GM19035 (cell line): Measurements from ENCODE around the gene NDUFAF3.

Source experiments
- ATAC-seq: cut with Tn5 transposase; IDR thresholded peaks from one replicate; pipeline ENCODE4 v1.9.1; 2021; ENCODE audit not compliant: unreplicated experiment

Gene NDUFAF3

DNA sequence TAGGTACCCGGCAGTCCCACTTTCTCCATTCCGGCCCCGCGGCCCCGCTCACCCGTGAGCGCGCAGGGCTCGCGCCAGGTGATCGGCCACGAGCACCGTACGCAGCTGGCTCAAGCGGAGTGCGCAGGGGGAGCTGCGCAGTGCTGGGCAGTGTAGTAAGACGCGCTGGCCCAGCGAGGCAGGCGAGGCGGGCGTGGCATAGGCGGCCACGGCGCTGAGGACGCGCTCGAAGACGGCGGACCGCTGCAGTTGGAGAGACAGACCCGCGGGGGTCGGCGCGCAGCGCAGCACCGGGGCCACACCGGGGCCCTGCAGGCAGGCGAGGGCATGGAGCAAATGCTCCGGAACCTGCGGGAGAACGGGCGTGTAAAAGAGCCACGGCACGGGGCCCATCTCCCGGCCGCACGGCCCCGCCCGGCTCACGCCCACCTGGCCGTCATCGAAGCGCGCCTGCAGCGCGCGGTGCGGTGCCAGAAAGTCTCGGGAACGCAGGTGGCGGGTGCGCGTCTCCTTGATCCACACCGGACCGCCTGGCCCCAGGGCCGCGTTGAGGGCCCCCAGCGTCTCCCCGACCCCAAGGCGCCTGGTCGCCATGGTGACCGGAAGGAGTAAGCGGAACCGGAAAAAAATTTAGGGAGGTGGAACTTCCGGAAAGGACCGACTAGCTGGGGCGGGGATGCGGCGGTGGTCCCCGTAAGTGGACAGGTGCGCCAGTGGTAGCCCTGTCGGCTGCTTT, 3.8 kb upstream of the NDUFAF3 start, which contains the start of gene DALRD3:
Gene DALRD3 (minus strand): TSS at position 610 of the 736 bp plus-strand sequence. CDS start 16 bp downstream, at position 594.
- no peak for ATAC-seq

DNA sequence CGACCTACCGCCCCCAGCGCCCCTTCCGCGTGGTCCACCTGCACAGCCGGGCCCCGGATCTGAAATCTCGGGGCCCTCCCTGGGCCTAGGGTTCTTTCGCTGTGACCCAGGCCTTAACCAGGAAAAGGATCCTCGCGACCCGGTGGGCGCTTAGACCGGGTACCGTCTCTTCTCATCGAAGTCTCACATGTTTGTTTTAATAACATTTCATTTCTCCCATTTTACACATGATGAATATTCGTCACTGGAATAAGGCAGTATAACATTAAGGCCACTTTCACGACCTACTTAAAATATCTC, 3.3 kb upstream of the NDUFAF3 start:
- no peak for ATAC-seq

DNA sequence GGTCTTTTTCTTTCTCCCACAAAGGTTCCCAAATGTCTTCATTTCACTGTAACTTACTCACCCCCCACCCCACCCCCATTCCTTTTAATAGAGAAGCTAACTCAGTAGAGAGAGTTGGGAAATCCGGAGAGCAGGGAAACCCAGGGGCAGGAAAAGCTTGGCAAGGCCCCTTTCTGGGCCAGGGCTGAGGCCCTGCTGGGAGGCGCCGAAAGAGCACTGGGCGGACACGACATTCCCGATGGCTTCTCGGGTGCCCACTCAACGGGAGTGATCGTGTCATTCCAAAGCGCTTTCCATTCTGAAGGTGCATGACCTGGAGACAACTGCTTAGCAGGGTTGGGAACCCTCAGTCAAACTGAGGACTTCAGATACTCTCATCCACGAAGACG, 2.0 kb upstream of the NDUFAF3 start:
- ATAC-seq, result no peak

DNA sequence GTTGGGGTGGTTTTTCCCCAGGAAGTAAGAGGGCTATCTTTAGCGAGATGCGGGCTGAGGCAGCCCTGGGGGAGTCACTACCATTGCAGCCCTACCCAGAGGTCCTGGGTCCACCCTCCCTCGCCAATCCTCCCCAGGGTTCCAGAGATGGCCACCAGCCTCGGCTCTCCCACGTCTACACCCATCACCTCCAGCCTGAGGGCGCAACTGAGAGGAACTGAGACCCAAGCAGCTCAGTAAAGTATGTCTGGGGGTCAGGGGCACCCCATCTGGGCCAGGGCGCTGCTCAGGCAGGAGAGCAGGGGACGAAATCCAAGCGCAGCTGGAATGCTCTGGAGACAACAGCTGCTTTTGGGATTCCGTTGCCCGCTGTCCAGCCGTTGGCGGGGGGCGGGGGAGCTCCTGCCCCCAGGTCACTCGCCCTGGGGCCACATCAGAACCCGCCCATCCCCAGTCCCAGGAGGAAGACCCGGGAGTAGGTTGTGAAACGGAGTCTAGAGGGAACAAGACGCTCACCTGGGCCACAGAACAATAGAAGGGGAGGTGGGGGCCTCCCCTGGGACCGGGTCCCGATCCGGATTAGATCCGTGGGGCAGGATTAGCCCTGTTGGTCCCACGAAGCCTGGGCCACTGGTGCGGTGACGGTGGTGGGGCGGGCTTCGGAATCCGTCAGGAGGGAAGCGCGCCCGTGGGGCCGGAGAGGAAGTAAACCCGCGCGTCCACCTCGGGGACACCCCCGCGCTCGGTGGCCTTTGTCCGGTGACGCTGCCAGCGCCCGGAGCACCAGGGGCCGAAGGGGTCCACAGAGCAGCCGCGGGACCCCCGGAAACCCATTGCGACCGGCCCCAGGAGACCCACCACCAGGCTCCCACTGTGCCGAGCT, 1.4 kb upstream of the NDUFAF3 start:
- ATAC-seq, result peak; percentile 3

DNA sequence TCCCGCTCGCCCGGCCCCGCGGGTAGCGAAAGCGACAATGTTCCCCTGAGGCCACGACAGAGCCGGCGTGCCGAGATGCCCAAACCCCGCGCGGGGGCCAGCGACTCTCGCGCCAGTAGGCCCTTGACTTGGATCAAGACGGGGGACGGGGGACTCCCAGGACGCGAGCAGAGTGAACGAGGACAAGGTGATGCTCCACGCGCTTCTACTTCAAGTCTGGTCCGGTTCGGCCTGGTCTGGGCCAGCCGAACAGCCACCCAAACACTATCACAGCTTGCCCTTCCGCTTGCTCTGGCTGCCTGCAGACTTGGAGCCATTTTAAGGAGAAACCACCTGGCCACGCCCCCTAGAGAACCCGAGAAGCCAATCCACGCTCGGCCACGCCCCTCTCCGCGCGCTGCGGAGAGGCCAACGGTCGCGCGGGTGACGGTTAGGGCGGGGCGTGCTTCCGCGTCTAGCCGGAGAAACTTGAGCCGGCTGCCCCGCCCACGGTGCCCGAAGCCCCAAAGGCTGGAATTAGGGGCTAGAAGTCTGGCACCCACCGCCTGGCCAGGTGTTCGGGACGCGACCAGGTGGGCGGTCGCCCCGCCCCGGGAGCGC, 608 bp upstream of the NDUFAF3 start:
- peak; percentile 53 for ATAC-seq

DNA sequence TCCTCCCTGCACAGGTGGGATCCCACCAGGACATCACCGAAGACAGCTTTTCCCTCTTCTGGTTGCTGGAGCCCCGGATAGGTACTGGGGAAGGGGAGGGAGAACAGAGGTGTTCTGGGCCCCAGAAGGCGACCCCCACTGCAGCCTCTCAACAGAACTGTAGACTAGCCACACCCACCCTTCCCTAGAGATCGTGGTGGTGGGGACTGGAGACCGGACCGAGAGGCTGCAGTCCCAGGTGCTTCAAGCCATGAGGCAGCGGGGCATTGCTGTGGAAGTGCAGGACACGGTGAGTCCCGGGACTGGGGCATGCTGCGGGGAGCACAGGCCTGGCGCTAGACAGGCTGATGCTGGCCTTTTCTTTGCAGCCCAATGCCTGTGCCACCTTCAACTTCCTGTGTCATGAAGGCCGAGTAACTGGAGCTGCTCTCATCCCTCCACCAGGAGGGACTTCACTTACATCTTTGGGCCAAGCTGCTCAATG, 809 bp downstream of the NDUFAF3 start:
- no peak for ATAC-seq

DNA sequence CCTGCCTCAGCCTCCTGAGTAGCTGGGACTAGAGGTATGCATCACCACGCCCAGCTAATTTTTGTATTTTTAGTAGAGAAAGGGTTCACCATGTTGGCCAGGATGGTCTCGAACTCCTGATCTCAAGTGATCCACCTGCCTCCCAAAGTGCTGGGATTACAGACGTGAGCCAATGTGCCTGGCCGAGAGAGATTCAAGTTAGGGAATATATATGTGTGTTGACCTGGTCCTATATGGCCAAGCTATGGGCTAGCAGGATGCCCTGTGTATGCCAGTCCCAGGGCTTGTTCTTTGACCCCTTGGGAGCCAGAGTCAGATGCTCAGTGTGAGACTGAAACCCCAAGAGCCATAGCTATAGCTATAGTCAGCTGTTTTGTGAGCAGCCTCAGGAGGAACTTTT, 1.9 kb downstream of the NDUFAF3 start:
- ATAC-seq, result no peak

DNA sequence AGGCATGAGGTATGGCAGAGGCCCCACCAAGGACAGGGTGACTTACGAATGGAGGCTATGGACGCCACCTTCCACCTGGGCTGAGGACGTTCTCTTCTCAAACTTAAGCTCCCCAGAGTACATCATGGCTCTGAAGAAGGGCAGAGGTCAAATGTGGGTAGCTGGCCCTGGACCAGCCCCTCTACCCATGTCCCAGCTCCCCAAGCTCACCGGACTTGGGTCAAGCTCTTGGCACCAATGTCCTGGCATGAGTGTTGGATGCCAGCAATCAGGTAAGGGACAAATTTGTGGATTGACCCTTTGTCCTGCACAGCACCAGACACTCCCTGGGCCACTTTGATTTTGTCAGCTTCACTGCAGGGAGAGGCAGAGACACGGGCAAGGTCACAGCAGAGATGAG, 2.5 kb downstream of the NDUFAF3 start:
- ATAC-seq, result no peak

DNA sequence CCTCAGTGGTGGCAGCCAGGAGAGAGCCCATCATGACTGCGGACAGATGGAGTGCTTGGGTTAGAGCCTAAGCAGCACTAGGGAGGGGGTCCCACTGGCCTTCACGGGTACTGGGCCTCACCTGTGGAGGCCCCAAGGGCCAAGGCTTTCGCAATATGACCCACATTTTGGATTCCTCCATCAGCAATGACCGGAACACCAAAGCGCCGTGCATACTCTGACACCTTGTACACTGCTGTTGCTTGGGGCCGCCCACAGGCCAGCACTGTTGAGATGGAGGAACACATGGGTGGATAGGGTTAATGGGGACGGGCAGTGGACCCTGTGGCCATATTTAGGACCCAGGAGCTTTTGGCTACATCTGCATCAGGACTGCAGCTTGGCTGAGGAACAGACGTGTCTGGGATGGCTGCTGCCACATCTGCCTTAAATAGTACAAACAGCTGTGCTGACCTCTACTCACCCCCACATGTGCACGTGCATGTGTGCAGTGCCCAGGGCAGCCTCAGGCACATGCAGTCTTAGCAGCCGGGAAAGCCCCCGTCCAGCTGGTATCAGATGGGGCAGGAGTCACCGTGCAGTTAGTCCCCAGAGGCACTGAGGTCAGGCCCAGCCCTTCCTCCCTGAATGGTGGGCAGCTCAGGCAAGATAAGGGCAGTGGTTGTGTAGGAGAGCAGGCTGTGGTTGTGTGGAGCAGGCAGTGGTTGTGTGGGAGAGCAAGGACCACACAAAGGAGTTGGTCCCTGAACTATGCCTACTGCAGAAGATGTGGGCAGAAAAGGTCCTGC, 3.3 kb downstream of the NDUFAF3 start:
- ATAC-seq, result no peak

DNA sequence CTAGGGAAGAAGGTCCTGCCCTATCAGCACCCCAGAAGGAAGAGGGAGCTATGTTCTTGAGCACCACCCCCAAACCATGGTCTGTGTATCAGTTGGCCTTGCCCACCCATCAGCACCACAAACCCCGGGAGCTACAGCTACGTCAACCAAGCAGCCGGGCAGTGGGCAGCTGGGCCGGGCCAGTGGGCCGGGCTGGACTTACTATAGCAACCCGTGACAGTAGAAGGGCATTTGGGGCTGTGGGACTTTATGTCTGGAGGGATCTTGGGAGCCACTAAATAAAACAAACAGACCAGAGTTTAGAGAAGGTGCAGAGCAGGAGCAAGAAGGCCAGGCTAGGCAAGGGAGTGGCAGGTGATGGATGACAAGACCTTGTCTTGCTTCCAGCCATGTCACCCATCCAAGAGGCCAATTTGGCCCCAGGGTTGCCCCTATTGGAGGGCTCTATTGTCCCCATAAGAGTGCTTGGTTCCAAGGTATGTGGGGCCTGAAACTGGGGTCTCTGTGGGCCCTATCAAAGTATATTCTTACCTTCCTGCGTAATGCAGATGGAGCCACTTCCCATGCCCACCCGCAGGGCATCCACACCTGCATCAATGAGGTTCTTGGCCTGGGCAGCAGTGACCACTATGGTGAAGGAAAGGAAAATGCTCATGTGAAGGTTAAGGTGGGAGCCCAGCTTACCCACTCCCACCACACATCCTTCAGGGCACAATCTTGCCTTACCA, 4.0 kb downstream of the NDUFAF3 start:
- no peak for ATAC-seq

DNA sequence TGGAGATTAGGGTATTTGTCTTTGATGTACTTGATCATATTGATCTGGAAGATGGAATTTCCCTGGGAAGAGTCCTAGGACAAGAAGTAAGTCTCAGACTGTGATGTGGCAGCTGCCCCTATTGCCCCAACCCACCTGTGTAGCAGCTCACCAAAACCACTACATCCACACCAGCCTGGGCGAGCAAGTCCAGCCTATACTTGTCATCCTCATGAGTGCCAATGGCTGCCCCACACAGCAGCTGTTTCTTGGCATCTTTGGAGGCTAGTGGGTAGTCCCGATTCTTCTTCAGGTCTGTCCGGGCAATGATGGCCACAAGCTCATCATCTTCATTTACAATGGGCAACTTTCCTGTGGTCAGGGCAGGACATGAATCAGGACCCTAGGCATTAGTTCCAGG, 4.6 kb downstream of the NDUFAF3 start:
- no peak for ATAC-seq

DNA sequence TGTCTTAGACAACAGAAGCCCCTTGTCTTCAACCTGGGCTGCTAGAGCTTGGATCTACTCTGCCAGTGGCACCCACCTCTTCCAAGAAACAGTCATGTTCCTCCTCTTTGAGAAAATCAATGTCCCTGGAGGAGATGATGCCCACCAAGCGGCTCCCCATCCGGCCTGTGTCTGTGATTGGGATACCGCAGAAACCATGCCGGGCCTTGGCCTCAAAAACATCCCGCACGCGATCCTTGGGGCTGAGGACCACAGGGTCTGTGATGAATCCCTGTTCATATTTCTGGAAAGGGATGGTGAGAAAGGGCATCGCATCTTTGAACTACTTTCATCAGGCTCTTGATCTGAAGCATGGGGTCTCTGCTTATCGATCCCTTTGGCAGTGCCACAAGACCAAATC, 5.7 kb downstream of the NDUFAF3 start:
- ATAC-seq, result no peak

DNA sequence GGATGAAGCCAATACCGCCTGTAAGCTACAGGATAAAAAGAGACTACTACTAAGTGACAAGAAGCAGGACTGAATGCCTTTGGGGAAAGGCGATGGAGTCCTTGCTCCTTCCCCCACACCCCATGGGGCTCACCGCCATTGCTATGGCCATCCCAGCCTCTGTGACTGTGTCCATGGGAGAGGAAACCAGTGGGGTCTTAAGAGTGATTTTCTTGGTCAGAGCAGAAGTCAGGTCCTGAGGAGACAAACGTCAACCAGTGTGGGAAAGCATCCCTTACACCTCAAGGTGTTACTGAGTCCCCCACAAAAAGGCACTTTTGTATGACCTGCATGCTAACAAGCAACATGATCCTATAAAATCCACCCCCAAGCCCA, 6.4 kb downstream of the NDUFAF3 start:
- ATAC-seq, result no peak

DNA sequence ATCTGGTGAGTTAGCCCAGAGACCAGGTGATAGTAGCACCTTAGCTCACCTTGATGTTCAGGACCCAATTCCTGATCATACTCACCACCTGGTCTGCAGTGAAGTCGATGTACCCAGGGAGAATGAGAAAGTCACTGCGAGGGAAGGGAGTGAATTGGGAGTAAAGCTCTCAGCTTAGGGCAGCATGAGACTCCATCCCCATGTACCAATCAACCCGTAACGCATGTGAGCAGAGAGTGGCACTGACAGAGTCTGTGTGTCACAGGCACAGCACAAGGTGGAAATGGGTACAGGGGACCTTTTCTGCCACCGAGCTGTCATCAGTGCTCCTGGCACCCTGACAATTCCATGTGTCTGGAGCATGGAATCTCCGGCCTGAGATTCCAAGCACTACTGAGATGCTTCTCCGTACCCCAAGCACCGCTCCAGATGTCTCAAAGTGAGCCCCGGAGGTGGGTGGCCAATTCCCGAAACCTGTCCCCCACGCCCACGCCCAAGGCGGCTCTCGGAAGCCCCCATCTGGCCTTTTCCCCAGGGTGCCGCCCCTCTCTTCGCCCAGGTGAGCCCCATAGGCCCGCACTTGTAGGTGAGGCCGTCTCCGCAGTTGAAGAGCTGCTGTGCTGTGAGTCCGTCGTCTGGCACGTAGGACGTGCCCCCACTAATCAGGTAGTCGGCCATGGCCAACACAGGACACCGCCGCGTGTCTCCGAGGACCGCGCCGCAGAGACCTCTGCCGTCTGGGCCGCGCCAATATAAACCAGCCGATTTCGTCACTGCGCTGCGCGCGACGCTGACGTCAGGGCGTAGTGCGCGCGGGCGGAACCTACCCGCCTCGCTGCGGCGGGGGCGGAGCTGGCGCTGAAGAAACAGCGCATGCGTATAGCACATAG, 7.0 kb downstream of the NDUFAF3 start, which contains the start of gene IMPDH2:
Gene IMPDH2 (minus strand): TSS at position 726 of the 890 bp plus-strand sequence. CDS start 48 bp downstream, at position 678.
- ATAC-seq, result peak; percentile 93

DNA sequence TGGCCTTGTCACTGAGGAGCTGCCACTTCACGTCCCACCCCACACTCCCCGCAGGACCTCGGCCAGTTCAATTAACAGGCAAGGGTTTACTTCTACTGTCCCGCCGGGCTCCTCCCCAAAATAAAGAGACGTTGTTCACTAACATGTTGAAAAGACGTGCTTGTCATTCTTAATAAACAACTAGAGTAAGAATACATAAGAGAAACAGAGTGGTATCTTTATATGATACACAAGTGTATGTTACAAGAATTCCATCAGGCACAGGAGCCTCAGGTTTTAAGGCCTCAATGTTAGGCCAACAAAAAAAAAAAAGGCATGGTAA, 7.6 kb downstream of the NDUFAF3 start:
- no peak for ATAC-seq

DNA sequence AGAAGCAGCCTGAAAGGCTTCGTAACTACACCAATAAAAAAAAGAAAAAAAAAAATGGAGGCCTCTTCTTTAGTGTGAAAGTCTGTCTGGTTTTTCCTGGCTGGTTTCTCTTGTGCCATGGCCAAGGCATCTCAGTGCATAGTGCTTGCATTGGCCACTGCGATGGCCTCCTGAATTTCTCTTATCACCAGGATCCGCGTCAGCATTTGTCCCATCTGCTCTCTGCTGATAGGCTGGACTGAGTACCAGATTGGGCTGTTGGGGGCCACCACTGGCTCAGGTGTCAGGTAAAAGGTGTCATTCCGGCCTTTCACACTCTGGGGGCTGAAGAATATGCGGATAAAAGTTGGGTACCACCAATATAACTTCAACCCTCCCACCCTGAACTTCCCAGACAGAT, 8.4 kb downstream of the NDUFAF3 start:
- no peak for ATAC-seq

DNA sequence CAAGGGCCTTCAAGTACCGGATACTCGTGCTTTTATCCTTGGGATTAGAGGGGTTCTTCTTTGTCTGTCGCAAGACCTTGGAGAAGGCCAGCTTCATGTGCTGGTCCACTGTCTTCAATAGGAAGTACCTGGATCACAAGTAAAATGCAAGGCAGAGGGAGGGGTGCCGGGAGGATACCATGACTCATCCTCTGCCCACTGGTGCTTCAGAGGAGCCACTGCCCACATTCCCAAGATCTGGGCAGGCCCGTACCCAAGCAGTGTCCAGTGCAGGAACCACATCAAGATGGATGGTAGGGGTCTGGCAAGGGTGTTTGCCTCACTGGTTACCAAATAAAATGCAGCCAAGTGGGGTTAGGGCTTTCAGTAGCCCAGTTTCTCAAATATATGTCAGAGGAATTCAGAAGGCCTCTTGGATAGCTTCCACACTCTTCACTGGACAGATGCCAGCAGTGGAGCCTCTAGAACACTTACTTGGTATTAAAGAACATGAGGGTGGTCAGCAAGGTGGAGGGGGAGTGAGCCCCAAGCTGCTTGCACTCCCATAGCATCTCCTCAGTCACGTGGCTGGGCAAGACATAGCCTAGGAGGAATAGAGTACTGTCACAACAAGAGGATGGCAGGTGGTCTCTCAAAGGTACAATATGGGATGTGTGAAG, 10.9 kb downstream of the NDUFAF3 start:
- no peak for ATAC-seq

DNA sequence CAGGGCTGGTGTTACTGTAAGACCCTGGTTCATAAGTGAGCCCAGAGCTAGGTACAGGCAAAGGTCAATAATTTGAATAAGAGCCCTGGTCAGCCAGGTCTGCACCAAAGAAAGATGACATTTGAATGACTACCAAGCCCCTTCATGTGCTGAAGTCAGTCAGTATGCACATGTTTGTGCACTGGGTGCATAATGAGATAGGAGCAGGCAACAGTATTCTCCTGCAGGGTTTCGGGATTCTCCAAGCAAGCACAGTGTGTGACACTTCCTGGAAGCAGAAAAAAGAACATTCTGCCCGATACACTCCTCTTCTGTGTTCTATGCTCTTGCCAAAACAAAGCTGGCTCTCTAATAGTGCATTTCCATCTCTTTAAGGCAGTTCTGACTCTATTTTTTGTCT, 12.7 kb downstream of the NDUFAF3 start:
- ATAC-seq, result no peak

DNA sequence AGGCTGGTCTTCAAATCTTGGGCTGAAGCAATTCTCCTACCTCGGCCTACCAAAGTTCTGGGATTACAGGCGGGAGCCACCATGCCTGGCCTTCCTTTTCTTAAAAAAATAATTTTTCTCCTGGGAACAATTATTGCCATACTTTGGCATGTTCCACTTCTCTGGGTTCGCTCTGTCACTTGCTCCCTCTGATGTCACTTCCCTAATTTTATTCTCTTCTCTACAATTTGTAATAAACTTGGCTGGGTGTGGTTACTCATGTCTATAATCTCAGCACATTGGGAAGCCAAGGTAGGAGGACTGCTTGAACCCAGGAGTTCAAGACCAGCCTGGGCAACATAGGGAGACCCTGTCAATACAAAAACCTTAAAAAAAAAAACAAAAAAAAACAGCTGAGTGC, 13.4 kb downstream of the NDUFAF3 start:
- no peak for ATAC-seq
